Muscle of leg (tissue), 11 donors: ENCODE results near the gene GSTM4. TPM values are rescaled to one million over a fixed set of nuclear protein-coding genes. Genes with fewer than 3 reads are reported as not detected.
"Not testable (repeated sequence)": the region's sequence is repeated elsewhere in the genome, so short reads cannot be mapped to it uniquely, and the experiment has no call there.

Experiments
- DNase-seq: peaks from one replicate; pipeline ENCODE4 v3.0.0; 2013
- H3K27ac ChIP-seq: one replicate; pipeline ENCODE4 v1.5.1; 2013; ENCODE audit warnings: mild to moderate bottlenecking, low read length, control low read depth
- H3K27me3 ChIP-seq: one replicate; pipeline ENCODE4 v1.6.1; 2013; ENCODE audit warnings: low read length; ENCODE audit not compliant: control insufficient read depth, insufficient read depth
- H3K36me3 ChIP-seq: one replicate; pipeline ENCODE4 v1.6.1; 2013; ENCODE audit warnings: low read length; ENCODE audit not compliant: control insufficient read depth, insufficient read depth
- H3K4me1 ChIP-seq: one replicate; pipeline ENCODE4 v1.6.1; 2013; ENCODE audit warnings: low read length; ENCODE audit not compliant: control insufficient read depth, insufficient read depth
- H3K4me3 ChIP-seq: one replicate; pipeline ENCODE4 v1.5.1; 2013; ENCODE audit warnings: low read length, control low read depth
- H3K9me3 ChIP-seq: replicated peaks from 2 replicates; pipeline ENCODE4 v1.6.1; 2013; ENCODE audit warnings: low read depth, low read length; ENCODE audit not compliant: control insufficient read depth
- WGBS: methylation state at CpG from one replicate; pipeline ENCODE4 v1.1.5; 2013; ENCODE audit warnings: missing lambda C conversion rate; ENCODE audit not compliant: insufficient coverage; 5-methylcytosine and 5-hydroxymethylcytosine counted together
- polyA plus RNA-seq, 8 donors: library from polyadenylated mRNA; unstranded; fragments of 120-200 nt; gene quantifications; one replicate each; pipeline versions ENCODE4 v1.2.1 to v1.2.3, GENCODE V29; 2013; ENCODE audit warnings: inconsistent platforms in 1 of 8, low replicate concordance in 1 of 8; ENCODE audit not compliant: insufficient read length in 8 of 8, insufficient read depth in 1 of 8
- total RNA-seq: library from RNA; stranded (reverse); fragments of 120-200 nt; gene quantifications from one replicate; pipeline ENCODE4 v1.2.4, GENCODE V29; 2013

GSTM4 gene
- total and polyA plus RNA-seq, 9 donors: 10.8 to 23.9 (median 20.3) TPM

DNA sequence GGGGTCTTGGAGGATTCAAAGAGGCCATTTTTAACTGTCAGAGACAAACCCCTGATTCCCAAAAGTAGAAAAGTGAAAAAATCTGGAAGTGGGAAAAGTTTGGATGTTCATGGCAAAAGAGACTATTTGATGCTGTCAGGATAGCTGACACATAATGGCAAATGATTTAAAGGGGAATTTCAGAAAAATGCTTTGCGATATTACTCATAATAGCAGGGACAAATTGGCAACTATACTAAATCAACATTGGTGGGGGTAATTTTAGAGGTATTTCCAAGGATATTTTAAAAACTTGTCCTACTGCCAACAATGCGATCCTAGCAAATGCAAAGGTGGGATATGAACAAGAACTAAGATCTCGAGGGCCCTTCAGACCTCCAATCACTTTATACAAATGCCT, 5.3 kb upstream of the GSTM4 start:
- H3K27ac ChIP-seq: no peak overlapping the region
- no CpG with 5 or more reads among the region's 3 CpGs for WGBS
- no peaks in the 10 kb centered on the region for H3K36me3 ChIP-seq
- peaks cover 6% of the 10 kb centered on the region for H3K4me1 ChIP-seq
- H3K4me3 ChIP-seq: no peak overlapping the region
- H3K27me3 ChIP-seq: no peaks in the 10 kb centered on the region
- DNase-seq: no peak
- H3K9me3 ChIP-seq: no peaks in the 10 kb centered on the region

GRCh38 chr1:109652402-109652801, 3.5 kb upstream of the GSTM4 start:
- no peaks in the 10 kb centered on the region for H3K27me3 ChIP-seq
- peaks cover 2% of the 10 kb centered on the region for H3K36me3 ChIP-seq
- no peak for DNase-seq
- H3K9me3 ChIP-seq: no peaks in the 10 kb centered on the region
- peaks cover 13% of the 10 kb centered on the region for H3K4me1 ChIP-seq
- no peak overlapping the region for H3K4me3 ChIP-seq
- no CpG with 5 or more reads among the region's 2 CpGs for WGBS
- H3K27ac ChIP-seq: no peak overlapping the region

DNA sequence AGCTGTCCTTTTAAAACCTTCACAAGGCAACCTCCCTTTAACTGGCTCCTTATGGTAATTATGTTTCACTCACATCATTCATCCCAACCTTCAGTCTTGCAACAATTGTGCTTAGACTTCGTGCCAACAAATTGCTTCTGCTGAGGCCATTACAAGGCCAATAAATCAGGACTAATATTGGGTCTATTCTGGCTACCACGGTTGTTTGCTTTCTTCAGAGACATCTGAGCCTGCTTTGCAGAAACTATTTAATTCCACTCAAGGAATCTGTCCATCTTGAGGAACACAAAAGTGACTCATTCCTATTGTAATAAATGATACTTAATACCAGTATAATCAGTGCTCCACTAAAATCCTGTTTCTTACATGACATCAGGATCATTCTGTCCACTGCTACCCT, 2.6 kb upstream of the GSTM4 start:
- Histone ChIP-seq H3K27ac (no peak overlapping the region), H3K4me3 (no peak overlapping the region), H3K27me3 (no peaks in the 10 kb centered on the region), H3K36me3 (peaks cover 9% of the 10 kb centered on the region), H3K4me1 (peaks cover 14% of the 10 kb centered on the region), H3K9me3 (no peaks in the 10 kb centered on the region)
- no peak for DNase-seq
- WGBS: 0% methylated on average over 1 of the region's 2 CpGs

GRCh38 chr1:109654519-109654918, 1.4 kb upstream of the GSTM4 start:
- no peak for DNase-seq
- H3K4me1 ChIP-seq: peaks cover 16% of the 10 kb centered on the region
- WGBS: 78% methylated on average over 11 of the region's 12 CpGs
- no peak overlapping the region for H3K27ac ChIP-seq
- no peaks in the 10 kb centered on the region for H3K27me3 ChIP-seq
- H3K4me3 ChIP-seq: no peak overlapping the region
- H3K36me3 ChIP-seq: peaks cover 21% of the 10 kb centered on the region
- no peaks in the 10 kb centered on the region for H3K9me3 ChIP-seq

GRCh38 chr1:109657395-109657794, 1.5 kb downstream of the GSTM4 start:
- Histone ChIP-seq H3K27ac (no peak overlapping the region), H3K9me3 (no peaks in the 10 kb centered on the region), H3K4me3 (no peak overlapping the region), H3K27me3 (no peaks in the 10 kb centered on the region), H3K36me3 (peaks cover 38% of the 10 kb centered on the region), H3K4me1 (peaks cover 16% of the 10 kb centered on the region)
- 82% methylated on average over 1 of the region's 4 CpGs for WGBS
- DNase-seq: no peak

DNA sequence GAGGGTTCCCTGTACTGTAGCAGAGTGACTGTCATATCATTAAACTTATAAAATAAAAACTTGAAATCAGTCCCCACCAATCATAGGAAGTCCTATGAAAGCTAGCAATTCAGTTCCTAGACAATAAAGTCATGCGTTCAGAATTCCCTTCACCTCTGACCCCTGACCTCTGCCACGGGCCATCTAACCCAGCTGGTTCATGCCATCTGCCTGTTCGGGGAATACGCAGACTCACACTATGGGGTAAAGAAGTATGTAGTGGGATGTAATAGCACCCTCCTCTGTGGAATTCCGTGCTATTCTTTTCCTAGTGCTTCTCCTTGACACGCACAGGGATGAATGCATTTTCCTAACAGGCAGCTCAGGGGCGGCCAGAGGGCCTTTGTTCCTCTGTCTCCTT, 2.1 kb downstream of the GSTM4 start:
- no peaks in the 10 kb centered on the region for H3K27me3 ChIP-seq
- H3K4me1 ChIP-seq: peaks cover 16% of the 10 kb centered on the region
- H3K9me3 ChIP-seq: no peaks in the 10 kb centered on the region
- DNase-seq: no peak
- H3K4me3 ChIP-seq: no peak overlapping the region
- no peak overlapping the region for H3K27ac ChIP-seq
- WGBS: 34% methylated on average over 2 of the region's 7 CpGs
- H3K36me3 ChIP-seq: peaks cover 38% of the 10 kb centered on the region

DNA sequence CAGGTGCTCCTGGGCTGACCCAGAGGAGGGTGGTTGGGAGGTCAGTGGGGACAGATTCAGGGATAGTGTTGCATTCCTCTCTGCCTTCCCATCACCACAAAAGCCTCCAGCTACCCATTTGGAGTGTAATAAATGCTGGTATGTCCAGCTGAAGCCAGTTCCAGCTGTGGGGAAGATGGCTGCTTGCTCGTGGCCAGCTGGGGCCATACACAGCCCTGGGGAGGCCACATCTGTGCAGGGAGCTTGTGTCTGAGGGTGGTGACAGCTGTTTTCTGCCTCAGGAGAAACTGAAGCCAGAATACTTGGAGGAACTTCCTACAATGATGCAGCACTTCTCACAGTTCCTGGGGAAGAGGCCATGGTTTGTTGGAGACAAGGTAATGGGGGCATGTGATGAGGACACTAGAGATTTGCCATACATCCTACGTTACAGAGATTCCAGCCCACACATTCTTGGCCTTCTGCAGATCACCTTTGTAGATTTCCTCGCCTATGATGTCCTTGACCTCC, 2.7 kb downstream of the GSTM4 start:
- 31% methylated on average over 3 of the region's 3 CpGs for WGBS
- Histone ChIP-seq H3K27me3 (no peaks in the 10 kb centered on the region), H3K27ac (no peak overlapping the region), H3K9me3 (no peaks in the 10 kb centered on the region), H3K4me3 (no peak overlapping the region), H3K36me3 (peaks cover 38% of the 10 kb centered on the region), H3K4me1 (peaks cover 16% of the 10 kb centered on the region)
- DNase-seq: peak; percentile 39

DNA sequence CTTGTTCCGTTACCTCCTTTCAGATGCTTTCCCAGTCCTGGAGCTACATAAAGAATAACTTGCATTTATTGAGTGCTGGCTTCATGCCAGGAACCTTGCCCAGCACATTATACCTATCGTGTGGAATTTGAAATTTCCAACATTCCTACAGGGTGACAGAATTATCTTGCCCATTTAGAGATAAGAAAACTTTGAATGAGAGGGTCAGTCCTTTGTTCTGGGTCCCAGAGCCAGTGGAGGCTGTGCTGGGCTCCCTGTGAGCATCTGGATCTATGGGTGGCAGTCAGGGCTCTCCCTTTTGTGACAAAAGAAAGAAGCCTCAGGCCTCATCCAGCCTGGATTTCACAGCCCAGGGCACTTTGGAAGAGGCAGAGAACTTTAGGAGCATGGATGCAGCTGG, 3.2 kb downstream of the GSTM4 start:
- no peak overlapping the region for H3K27ac ChIP-seq
- no CpG with 5 or more reads among the region's 2 CpGs for WGBS
- no peak for DNase-seq
- no peak overlapping the region for H3K4me3 ChIP-seq
- peaks cover 16% of the 10 kb centered on the region for H3K4me1 ChIP-seq
- H3K36me3 ChIP-seq: peaks cover 38% of the 10 kb centered on the region
- no peaks in the 10 kb centered on the region for H3K27me3 ChIP-seq
- no peaks in the 10 kb centered on the region for H3K9me3 ChIP-seq

DNA sequence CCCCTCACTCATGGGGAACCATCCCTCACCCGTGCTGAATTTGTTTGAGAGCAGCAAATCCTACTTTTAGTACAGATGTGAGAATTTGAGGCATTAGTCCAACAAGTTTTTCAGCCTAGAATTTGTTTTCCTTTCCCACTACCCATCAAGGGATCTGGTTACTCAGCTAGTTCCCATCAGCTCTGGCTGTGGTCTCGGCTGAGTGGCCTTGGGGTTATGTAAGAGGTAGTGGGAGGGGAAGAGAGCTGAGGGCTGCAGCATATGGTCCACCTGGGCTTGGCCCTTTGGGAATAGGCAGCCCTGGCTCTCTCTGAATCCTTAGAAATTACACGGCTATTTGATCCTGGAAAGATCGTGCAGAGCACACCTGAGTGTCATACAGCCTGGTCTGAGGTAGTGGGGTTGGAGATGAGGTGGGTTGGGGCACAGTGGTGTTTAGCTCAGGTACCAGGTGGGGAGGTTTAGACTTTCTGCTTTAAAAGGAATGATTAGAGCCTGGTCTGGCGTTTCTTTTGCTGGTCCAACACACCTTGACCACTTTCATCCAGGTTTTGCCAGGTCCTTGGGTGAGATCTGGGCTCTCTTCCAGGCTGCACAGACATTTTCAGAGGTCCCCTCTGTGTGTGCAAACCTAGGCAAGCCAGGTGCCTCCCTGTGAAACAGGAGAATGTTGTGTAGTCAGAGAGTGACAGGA, 4.2 kb downstream of the GSTM4 start:
- peaks cover 14% of the 10 kb centered on the region for H3K4me1 ChIP-seq
- no peak overlapping the region for H3K4me3 ChIP-seq
- H3K27me3 ChIP-seq: no peaks in the 10 kb centered on the region
- WGBS: 51% methylated on average over 2 of the region's 5 CpGs
- H3K36me3 ChIP-seq: peaks cover 38% of the 10 kb centered on the region
- H3K27ac ChIP-seq: no peak overlapping the region
- H3K9me3 ChIP-seq: no peaks in the 10 kb centered on the region
- no peak for DNase-seq

- not testable (repeated sequence) for H3K4me3 ChIP-seq, H3K27me3 ChIP-seq, H3K9me3 ChIP-seq, DNase-seq, H3K4me1 ChIP-seq, H3K27ac ChIP-seq
- H3K36me3 ChIP-seq: peaks cover 38% of the 10 kb centered on the region
- no CpG with 5 or more reads among the region's 4 CpGs for WGBS
Observed at GRCh38 chr1:109660691-109661026, 4.8 kb downstream of the GSTM4 start.

- WGBS: 69% methylated on average over 2 of the region's 2 CpGs
- no peak overlapping the region for H3K4me3 ChIP-seq
- H3K27ac ChIP-seq: no peak overlapping the region
- no peak for DNase-seq
- peaks cover 38% of the 10 kb centered on the region for H3K36me3 ChIP-seq
- peaks cover 8% of the 10 kb centered on the region for H3K4me1 ChIP-seq
- no peaks in the 10 kb centered on the region for H3K27me3 ChIP-seq
- no peaks in the 10 kb centered on the region for H3K9me3 ChIP-seq
Observed at GRCh38 chr1:109661391-109661790, 5.5 kb downstream of the GSTM4 start.
